Endothelial cell of umbilical vein (primary cell): Measurements from ENCODE around the gene STXBP2.

Source experiments
- EZH2 ChIP-seq: IDR thresholded peaks from 2 replicates; pipeline ENCODE4 v1.6.1; 2012; ENCODE audit warnings: borderline replicate concordance, low read depth, mild to moderate bottlenecking, moderate library complexity, low read length, inconsistent platforms; ENCODE audit not compliant: severe bottlenecking
- POLR2A ChIP-seq: IDR thresholded peaks from 2 replicates; pipeline ENCODE4 v1.6.1; 2012; ENCODE audit warnings: low read depth, mild to moderate bottlenecking, control low read depth, low read length
- POLR2AphosphoS5 ChIP-seq: IDR thresholded peaks from 2 replicates; pipeline ENCODE4 v1.6.1; 2012; ENCODE audit warnings: low read depth, mild to moderate bottlenecking, control low read depth, low read length, moderate library complexity; ENCODE audit not compliant: insufficient read depth
- TF ChIP-seq, protein P1 (sequence below), 2 donors: IDR thresholded peaks; 1 replicate in 1 of 2; 2 replicates in 1 of 2; pipeline ENCODE4 v1.5.1; 2011; ENCODE audit warnings: low read length in 2 of 2, mild to moderate bottlenecking in 2 of 2, moderate library complexity in 2 of 2, control low read depth in 1 of 2, inconsistent platforms in 1 of 2, low read depth in 1 of 2; ENCODE audit not compliant: insufficient read depth in 1 of 2; ENCODE audit errors: extremely low read depth in 1 of 2
- TF ChIP-seq, protein P2 (sequence below): IDR thresholded peaks from 2 replicates; pipeline ENCODE4 v1.6.1; 2011; ENCODE audit not compliant: insufficient read depth, insufficient read length

DNA sequence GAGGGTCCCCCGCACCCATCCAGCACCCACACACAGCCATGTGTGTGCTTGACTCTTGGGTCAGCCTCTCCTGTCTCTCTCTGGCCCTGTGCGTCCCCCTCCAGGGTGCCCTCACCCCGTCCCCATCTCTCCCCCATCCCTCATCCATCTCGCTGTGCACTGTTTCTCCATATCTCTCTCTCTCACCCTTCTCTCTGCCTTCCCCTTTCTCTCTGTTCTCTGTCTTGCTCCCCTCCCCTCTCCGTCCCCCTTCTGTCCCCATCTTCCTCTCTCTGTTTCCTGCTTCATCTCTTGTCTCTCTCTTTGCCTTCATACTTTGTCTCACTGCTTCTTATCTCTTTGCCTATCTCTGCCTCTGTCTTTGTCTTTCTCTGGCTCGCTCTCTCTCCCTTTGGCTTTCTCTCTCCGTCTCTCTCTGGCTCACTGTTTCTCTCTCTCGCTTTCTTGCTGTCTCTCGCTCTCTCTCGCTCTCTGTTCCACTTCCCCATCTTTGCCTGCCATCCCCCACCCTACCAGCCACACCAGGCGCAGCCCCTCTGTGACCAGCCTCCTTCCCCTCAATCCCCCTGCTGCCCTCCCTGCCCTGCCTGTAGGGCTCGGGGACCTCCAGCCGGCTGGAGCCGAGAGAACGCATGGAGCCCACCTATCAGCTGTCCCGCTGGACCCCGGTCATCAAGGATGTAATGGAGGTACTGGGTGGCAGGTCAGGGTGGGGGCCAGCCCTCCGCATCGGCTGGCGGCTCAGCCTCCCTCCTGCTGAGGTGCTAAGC, 8.9 kb downstream of the STXBP2 start:
- TF ChIP-seq, protein P1, sequence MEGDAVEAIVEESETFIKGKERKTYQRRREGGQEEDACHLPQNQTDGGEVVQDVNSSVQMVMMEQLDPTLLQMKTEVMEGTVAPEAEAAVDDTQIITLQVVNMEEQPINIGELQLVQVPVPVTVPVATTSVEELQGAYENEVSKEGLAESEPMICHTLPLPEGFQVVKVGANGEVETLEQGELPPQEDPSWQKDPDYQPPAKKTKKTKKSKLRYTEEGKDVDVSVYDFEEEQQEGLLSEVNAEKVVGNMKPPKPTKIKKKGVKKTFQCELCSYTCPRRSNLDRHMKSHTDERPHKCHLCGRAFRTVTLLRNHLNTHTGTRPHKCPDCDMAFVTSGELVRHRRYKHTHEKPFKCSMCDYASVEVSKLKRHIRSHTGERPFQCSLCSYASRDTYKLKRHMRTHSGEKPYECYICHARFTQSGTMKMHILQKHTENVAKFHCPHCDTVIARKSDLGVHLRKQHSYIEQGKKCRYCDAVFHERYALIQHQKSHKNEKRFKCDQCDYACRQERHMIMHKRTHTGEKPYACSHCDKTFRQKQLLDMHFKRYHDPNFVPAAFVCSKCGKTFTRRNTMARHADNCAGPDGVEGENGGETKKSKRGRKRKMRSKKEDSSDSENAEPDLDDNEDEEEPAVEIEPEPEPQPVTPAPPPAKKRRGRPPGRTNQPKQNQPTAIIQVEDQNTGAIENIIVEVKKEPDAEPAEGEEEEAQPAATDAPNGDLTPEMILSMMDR (IDR thresholded peaks at IDR 0.05; ENCODE audit: extremely low read depth in 1 of 2, insufficient read depth in 1 of 2, low read depth in 1 of 2, low read length in 2 of 2) = no peak
- TF ChIP-seq POLR2A (no peak), POLR2AphosphoS5 (no peak), EZH2 (no peak)
- TF ChIP-seq, protein P2, sequence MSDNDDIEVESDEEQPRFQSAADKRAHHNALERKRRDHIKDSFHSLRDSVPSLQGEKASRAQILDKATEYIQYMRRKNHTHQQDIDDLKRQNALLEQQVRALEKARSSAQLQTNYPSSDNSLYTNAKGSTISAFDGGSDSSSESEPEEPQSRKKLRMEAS = no peak
